Mucosa of descending colon (tissue), 3 donors: ENCODE data around the gene JAZF1. TPM values are rescaled to one million over a fixed set of nuclear protein-coding genes. Genes with fewer than 3 reads are reported as not detected.

Experiments
- ATAC-seq: fragments of 200-7000 bp; cut with Tn5 transposase; one replicate; pipeline ENCODE4 v1.9.1; 2020; ENCODE audit warnings: mild to moderate bottlenecking, moderate library complexity
- DNase-seq, 3 donors: peaks; one replicate each; pipeline ENCODE4 v3.0.0-alpha.2; 2020
- H3K36me3 ChIP-seq: fragments of 200-600 bp; one replicate; pipeline ENCODE4 v1.8.0; 2021; ENCODE audit warnings: low read depth, mild to moderate bottlenecking
- H3K4me1 ChIP-seq: fragments of 200-600 bp; one replicate; pipeline ENCODE4 v1.8.0; 2021; ENCODE audit warnings: low read depth, mild to moderate bottlenecking
- H3K4me3 ChIP-seq: fragments of 200-600 bp; one replicate; pipeline ENCODE4 v1.8.0; 2021; ENCODE audit warnings: mild to moderate bottlenecking
- H3K9me3 ChIP-seq: fragments of 200-600 bp; one replicate; pipeline ENCODE4 v1.8.0; 2021; ENCODE audit warnings: mild to moderate bottlenecking
- CTCF ChIP-seq: fragments of 200-600 bp; IDR thresholded peaks from one replicate; pipeline ENCODE4 v1.8.0; 2022; ENCODE audit warnings: antibody characterized with exemption, mild to moderate bottlenecking
- intact Hi-C, 2 donors: fragments of 100-400 bp; cut with DNase I in 1 of 2; cut with micrococcal nuclease in 1 of 2; formaldehyde crosslinking; loops; one replicate each; pipeline versions ENCODE4 v1.11.0 to v1.11.1; 2022; cut with DNase I, micrococcal nuclease
- total RNA-seq, 3 donors: library from RNA; stranded (reverse); fragmentation: NEBNext Ultra II Directional in 2 of 3; extraction: Animal tissue kit (Norgen Biotek cat#: 25700) in 2 of 3; gene quantifications; one replicate each; pipeline versions ENCODE4 v1.2.1 to v1.2.4, GENCODE V29; 2021 to 2023
- donor health status: DM: no; HTN: no; CAD: no; lungs with moderate emphysema.
- donor health status: DM: no; HTN: no; CAD: no.
- donor health status: DM: no; HTN: yes; CAD: no.

JAZF1 gene
- total RNA-seq, 3 donors from 2014 or later, result 4.9 to 68.4 (median 6.4) TPM

GRCh38 chr7:27834179-27834921, 346.2 kb downstream of the JAZF1 start:
- Histone ChIP-seq H3K9me3 (no peaks in the 10 kb centered on the region), H3K36me3 (no peaks in the 10 kb centered on the region), H3K4me1 (no peaks in the 10 kb centered on the region), H3K4me3 (no peak overlapping the region)
- intact Hi-C loops, result no loop called here
- ATAC-seq (no peak), DNase-seq (no peak)
- TF ChIP-seq CTCF, result no peak

DNA sequence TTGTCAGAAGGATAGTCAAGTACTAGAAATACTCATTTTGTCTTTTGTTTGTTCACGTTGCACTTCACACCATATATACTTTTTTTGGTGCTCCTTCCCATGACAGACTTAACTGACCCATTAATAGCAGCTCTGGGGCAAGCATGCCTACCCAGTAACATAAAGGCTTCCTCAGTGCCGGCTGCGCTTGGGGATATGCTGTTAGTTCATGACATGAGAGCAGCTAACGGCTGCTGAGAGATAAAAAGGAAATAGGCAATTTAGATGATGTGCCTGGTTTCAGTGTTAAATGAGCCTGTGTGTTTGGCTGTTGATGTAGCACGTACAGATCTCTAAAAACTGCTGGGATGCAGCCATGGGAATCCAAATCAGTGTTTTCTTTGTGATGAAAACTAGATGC, 354.2 kb downstream of the JAZF1 start:
- Histone ChIP-seq H3K9me3 (no peaks in the 10 kb centered on the region), H3K4me1 (no peaks in the 10 kb centered on the region), H3K36me3 (no peaks in the 10 kb centered on the region), H3K4me3 (no peak overlapping the region)
- intact Hi-C loops, result no loop called here
- ATAC-seq, result no peak
- TF ChIP-seq CTCF, result no peak
- DNase-seq, result no peak

DNA sequence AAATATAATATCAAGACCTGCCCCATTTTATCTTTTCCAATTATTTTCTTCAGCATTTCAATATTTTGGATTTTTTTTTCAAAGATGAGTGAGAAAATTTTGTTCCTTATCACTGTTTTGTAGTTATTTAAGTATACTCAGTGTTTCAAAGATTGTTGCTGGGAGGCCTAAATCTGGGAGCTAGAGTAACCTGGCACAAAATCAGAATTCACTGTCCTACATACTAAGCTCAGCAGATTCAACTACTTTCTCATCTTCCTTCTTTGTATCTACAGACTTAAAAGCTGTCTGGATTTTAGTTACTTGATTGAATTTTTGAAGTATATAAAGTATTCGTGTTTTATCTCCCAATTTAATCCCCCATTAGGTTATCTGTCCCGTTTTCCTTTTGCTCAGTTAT, 354.7 kb downstream of the JAZF1 start:
- Histone ChIP-seq H3K36me3 (no peaks in the 10 kb centered on the region), H3K9me3 (no peaks in the 10 kb centered on the region), H3K4me3 (no peak overlapping the region), H3K4me1 (no peaks in the 10 kb centered on the region)
- DNase-seq (no peak), ATAC-seq (no peak)
- intact Hi-C loops, result no loop called here
- no peak for TF ChIP-seq CTCF

DNA sequence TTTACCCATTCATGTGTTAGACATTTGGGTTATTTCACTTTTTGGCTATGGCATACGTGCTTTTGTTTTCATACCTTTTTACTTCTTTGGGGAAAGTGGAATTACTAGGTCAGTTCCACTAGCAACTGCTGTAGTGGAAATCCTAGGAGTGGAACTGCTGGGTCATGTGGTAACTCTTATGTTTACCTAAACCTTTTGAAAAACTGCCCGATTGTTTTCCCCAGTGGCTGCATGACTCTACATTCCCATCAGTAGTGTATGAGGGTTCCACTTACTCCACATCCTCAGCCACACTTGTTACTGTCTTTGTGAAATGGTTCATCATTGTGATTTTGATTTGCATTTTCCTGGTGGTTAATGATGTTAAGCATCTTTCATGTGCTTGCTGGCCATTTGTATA, 358.4 kb downstream of the JAZF1 start:
- no peak for ATAC-seq
- Histone ChIP-seq H3K4me3 (no peak overlapping the region), H3K36me3 (no peaks in the 10 kb centered on the region), H3K4me1 (no peaks in the 10 kb centered on the region), H3K9me3 (no peaks in the 10 kb centered on the region)
- DNase-seq, result no peak
- TF ChIP-seq CTCF, result no peak
- intact Hi-C loops, result no loop called here

DNA sequence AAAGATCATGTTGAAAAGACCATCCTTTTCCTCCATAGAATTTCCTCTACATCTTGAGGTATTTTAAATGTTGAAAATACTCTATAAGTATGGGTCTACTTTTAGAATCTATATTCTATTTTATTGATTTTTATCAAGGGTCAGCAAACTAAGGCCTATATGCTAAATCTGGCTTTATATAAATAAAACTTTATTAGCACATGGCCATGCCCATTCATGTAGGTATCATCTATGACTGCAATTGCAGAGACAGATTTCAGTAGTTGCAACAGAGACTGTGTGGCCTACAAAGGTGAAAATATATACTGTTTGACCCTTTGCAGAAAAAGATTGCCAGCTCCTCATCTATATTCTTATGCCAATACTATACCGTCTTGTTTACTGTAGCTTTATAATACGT, 367.9 kb downstream of the JAZF1 start:
- H3K4me3 ChIP-seq, result no peak overlapping the region
- no peak for TF ChIP-seq CTCF
- intact Hi-C loops, result no loop called here
- H3K4me1 ChIP-seq, result no peaks in the 10 kb centered on the region
- peaks cover 3% of the 10 kb centered on the region for H3K36me3 ChIP-seq
- H3K9me3 ChIP-seq, result no peaks in the 10 kb centered on the region
- no peak for DNase-seq
- ATAC-seq, result no peak

DNA sequence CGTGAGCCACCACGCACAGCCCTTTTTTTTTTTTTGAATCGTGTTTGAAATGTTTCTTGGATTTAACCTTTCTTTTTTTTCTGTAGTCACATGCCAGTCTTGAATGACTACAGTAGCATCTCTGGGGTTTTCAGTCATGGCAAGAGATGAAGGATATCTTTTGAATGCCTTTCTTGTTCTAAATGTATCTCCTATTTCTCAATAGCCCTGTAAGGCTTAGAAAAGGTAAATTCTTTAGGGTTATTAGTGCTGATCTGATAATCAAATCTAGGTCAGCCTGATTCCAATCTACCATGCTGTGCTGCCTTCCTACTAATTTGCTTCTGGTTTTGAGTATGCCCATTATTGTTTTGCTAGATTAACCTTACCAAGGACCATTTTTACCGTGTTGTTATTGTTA, 370.4 kb downstream of the JAZF1 start:
- intact Hi-C loops, result no loop called here
- no peaks in the 10 kb centered on the region for H3K4me1 ChIP-seq
- no peak for DNase-seq
- no peak for ATAC-seq
- no peak for TF ChIP-seq CTCF
- H3K4me3 ChIP-seq, result no peak overlapping the region
- H3K36me3 ChIP-seq, result no peaks in the 10 kb centered on the region
- H3K9me3 ChIP-seq, result no peaks in the 10 kb centered on the region
